Measurements from ENCODE around the gene LY6G6C.

Gene LY6G6C

DNA sequence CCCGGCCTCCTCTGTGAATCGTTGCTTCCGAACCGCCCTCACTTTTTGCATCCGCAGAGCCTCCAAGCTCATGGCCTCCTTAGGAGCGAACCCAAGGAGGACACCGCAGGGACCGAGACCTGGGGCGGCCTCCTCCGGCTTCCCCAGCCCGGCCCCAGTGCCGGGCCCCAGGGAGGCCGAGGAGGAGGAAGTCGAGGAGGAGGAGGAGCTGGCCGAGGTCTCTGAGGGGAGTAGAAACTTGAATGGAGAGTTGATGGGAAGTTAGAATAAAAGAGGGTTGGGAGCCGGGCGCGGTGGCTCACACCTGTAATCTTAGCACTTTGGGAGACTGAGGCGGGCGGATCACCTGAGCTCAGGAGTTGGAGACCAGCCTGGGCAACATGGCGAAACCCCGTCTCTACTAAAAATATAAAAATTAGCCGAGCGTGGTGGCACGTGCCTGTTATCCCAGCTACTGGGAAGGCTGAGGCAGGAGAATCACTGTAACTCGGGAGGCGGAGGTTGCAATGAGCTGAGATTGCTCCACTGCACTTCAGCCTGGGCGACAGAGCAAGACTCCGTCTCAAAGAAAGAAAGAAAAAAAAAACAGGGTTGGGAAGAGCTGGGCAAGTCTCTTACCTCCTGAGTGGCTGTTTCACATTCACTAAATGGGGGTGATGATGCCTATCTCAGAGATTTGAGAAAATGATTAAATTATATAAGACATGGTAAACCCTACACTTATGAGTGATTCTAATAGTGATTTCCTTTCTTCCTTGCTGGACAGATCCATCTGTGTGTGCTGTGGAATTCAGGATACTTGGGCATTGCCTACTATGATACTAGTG, 19.1 kb upstream of the LY6G6C start:
- DNase-seq, result peak; percentile 52

DNA sequence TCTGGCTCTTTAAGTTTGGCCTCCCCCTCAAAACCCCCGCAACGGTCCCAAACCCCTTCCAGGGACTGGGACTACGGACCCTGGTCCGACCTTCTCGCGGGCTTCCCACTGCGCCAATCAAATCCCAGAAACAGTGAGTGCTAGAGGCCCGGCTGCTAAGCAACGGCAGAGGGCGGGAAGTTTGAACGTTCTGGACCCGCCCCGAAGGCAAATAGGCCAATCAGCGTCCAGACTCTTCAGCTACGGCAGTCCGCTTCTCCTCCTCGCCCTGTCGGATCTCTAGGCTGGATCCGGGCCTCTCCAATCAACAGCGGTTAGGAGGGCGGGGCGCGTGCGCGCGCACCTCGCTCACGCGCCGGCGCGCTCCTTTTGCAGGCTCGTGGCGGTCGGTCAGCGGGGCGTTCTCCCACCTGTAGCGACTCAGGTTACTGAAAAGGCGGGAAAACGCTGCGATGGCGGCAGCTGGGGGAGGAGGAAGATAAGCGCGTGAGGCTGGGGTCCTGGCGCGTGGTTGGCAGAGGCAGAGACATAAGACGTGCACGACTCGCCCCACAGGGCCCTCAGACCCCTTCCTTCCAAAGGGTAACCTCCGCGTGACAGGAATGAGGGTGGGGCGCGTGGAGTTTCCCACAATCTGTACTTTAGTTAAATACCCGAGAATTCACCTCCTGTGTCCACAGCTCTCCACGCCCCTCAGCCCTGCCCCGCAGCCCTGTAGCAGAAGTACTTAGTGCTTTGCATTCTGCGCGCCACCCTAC, 18.3 kb upstream of the LY6G6C start, which contains the start of gene MSH5:
Gene MSH5 (plus strand): TSS at position 367 of the 758 bp plus-strand sequence. CDS start 462 bp downstream, outside the sequence.
- peak; percentile 99 for DNase-seq

DNA sequence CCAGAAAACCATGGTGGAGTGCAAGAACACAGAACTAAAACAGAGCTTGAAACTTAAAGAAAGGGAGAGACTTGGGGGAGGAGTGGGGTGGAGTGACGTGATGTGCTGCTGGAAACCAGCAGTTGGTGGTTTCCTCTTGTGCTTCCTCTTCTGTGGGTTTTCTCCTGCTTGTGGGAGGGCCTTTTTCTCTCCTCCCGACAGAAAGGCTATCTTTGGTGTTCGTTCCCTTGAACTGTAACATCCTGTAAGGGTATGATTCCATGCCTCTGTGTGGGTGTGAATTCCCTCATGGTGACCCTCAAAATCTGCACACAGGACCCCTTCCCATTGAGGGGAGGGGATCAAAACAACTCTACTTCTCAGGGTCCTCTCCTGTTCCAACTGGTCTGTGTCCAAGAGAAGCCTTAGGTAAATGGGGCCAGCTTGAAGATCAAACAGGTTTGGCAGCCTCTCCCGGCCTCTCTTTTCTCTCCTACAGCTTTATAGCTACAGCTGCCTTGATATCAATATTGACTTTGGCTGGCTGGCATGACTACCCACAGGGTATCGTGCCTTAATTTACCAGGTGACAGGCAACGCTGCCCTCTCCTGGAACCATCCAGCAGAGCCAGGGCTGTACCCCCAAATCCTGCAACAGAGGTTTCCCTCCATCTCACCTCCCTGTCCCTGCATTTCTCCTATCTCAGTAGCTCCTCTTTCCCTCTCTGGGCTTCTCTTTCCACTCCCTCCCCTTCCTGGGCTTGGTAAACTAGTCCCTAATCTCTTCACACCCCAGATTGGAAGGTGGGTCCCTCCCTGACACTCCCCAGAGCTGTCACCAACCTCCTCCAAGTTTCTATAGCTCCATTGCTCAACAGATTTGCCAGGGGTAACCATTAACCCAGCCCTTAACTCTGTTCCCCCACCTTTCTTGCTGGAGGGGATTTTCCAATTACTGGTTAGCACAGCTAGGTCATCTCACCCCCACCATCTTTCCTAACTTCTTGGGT, 16.7 kb upstream of the LY6G6C start:
- DNase-seq, result peak; percentile 93

DNA sequence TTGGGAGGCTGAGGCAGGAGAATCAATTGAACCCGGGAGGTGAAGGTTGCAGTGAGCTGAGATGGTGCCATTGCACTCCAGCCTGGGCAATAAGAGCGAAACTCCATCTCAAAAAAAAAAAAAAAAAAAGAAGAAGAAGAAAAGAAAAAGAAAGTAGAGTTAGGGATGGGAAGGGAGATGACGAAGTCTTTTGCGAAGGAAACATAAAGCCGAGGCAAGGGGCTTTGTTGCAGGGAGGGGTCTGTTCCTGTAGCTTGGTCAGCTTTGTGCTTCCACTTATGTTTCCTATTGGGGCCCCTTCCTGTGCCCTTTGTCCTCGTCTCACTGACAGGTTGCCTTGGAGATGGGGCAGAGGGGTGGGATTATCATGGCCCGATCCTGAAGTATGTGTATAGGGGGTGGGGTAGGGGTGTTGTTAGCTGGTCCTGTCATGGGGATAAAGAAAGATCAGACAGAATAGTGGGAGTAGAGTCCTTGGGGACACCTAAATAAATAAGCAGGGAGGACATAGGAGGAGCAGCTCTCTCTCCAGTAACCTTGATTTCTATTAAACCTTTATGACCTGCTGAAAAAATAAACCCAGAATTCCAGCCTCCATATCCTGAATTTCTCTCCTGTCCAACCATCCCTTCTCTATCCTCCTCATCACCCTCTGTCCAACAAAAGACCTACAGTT, 15.9 kb upstream of the LY6G6C start:
- peak; percentile 88 for DNase-seq

DNA sequence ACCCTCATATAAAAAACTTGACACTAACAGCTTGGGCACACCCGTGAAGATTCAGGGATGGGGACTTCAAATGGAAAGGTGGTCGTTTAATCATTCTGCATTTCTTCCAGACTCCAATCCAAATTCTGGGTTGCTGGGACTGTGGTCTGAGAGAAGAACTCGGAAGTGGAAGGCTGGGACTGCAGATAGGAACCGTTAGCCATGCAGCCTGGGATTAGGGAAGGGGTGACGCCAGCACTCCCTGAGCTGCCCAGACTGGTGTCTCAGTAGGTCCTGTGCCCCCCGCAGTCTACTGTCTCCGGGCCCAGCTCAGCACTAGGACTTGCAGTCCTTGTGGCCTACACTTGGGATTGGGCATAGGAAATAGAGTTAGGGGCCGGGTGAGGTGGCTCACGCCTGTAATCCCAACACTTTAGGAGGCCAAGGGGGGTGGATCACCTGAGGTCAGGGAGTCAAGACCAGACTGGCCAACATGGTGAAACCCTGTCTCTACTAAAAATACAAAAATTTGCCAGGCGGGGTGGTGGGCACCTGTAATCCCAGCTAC, 15.3 kb upstream of the LY6G6C start:
- no peak for DNase-seq

DNA sequence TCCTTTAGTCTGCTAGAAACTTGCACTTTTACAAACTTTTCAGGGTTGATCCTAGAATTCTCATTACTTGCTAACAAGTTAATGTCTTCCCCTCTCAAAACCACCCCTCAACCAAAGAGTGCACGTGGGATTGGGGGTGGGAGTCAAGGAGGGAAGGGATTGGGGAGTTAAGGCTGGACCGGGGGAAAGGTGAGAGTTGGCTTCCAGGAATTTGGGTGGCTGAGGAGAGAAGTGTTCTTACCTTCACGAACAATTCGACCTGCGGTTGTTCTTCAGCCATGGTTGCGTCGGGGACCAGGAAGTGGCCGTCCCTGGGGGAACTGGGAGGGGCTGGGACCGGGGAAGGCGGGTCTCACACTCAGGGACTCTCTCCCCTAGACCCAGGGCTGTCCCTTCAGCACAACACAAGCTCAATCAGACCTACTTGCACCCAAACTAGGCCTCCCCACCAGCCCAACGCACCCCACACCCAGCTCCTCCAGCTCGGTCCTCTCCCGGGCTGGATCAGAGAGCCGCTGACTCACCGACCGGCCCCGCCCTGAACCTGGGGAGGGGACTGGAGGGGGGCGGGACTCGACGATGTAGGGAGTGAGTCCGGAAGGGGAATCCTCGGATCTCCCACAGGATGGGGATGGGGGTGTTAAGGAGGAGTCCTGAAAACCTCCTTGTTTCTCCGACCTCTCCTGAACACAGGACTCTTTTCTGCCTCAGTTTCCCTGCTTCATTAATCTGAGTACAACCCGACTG, 14.6 kb upstream of the LY6G6C start, which contains the start of gene CLIC1:
Gene CLIC1 (minus strand): TSS at position 510 of the 747 bp plus-strand sequence. CDS start 230 bp downstream, at position 280.
- DNase-seq, result peak; percentile 84

DNA sequence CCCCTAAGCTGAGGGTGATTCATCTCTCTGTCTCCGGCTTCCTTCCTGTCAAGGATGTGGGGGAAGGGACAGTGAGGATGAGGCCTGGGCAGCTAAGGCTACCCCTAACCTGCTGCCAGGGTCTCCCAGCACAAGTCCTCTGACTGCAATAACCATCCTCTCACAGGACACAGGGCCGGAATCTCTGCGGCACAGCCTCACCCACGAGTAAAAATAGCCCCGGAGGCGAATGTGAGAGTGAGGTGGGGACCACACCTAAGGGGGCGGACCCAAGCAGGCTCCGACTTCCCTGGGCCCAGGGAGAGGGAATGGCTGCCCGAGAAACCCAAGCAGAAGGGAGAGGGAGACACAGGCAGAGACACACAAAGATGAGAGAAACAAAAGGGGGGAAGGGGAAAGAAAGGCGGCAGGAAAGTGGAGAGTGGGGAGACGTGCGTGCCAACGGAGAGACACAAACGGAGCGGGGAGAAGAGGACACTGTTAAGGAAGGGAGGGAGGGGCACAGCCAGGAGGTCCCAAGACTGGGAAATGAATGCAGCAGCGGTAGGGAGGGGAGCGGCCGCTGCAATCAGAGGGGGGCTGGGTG, 13.4 kb upstream of the LY6G6C start:
- peak; percentile 72 for DNase-seq

DNA sequence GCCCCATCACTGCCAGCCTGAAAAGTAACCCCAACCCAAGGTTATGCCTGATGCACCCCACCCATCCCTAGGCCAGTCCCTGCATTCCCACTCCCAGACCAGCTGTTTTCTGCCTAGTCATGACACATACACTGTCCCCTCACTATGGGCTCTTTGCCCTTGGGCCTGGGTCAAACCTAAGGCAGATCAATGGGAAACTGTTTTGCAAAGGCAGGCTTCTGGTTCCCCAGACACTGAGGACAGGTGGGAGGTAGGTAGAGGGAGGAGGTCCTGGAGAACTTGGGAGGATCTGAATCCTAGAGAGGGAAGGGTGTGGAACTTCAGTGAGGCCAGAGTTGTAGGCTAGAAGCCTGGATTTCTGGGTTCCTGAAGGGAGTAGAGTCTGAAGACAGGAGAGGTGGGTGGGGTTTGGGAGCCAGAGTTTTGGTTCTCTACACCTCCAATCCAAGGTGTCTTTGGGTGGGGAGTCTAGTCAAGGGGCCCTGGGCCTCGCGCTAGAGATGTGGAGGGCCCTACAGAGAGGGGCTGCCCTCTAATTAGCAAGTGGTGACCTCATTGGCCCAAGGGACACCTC, 12.8 kb upstream of the LY6G6C start:
- no peak for DNase-seq

DNA sequence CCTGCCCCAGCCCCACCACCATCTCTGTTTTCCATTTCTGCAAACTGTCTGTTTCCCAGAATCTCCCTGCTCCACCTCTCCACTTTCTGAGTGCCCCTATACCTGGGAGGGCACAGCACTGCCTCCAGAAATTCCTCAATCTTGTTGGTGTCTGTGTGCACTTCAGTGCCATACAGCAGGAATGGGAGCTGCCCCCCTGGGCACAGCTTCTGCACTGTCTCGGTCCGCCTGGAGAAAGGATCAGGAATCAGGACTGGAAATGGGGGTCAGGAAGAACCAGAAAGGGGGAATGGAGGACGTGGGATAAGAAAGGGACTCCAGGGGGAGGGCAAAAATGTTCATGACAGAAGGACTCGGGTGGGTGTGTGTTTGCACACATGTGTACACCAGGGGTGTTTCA, 12.2 kb upstream of the LY6G6C start:
- DNase-seq, result no peak

DNA sequence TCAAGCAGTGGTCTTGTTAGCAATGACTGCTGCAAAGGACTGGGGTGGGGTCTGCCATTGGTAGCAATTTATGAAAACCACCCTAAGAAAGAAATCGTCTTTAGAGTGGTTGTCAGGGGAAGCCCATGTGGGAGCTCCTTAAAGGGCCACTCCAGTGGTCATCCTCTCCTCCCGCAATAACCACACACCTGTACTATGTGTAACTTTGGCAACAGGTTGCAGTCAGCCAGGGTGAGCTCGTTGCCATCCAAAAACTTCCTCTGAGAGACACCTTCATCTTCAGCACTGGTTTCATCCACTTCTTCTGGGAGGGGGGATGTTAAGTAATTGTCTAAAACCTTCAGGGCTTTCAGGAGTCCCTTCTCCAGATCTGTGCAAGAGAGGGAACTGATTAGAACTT, 10.5 kb upstream of the LY6G6C start:
- DNase-seq, result no peak

DNA sequence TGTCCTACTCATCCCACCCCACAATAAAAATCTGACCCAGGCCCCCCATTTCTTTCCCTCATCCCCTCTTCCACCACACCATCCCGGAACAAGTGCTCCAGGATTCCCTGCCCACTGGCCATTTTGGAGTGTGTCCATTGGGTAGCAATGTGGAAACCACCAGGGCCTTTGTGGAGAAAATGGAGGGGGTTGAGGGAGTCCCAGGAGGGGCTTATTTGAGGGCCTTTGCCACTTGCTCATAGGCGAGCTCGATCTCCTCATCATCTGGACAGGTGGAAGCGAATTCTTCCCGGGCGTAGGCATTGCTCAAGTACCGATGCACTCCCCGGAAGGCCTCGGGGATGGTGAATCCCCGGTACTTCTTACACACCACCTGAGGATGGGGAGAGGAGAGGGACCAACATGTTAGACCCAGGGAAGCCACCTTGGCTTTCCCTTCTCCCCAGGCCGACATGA, 9.1 kb upstream of the LY6G6C start:
- DNase-seq, result no peak

DNA sequence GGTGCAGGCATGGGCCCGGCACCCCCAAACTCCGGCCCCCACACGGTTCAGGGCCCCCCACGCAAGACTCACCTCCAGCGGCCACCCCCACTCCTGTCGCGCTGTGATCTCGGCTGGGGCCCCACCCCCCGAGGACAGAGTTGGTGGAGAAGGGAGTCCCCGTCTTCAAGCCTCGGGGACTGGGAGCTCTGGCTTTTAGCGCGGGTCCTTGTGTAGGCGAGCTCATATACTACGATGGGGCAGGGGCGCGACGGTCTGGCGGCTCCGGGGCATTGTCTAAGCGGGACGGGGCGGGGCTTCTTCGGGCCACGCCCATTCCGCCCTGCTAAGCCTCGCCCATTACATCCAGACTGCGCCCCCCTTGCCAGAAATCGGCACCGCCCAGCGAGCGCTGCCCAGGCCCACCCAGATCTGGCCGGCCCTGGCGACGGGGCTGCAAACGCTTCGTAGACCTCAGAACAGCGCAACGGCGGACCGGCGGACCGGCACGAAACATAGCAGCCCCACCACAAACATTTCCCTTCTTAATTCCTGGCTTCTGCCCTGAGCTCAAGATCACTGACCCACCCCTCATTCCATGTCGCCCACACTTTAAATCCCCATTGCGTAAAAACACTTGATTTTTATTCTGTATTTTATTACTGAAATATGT, 8.6 kb upstream of the LY6G6C start:
- peak; percentile 82 for DNase-seq

DNA sequence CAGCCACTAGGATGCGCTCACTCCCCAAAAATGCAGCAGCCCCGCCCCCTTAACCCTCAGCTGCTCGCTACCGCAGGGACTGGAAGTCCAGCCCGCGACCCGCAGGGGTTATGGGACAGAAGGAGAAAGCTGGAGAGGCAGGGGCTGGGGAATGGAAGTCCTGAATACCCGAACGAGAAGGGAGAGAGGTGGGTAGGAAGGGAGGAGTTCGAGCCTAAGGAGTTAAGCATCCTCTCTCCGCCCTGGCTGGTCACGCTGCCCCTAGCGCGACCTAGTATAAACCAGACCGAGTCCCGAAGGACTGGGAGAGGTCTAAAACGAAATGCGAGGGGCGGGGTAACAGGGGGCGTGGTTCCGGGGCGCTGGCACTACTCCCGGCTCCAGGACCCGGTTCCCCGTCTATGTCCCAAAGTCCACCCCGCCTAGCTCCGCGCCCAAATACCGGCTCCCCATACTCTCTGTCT, 8.0 kb upstream of the LY6G6C start:
- peak; percentile 78 for DNase-seq

DNA sequence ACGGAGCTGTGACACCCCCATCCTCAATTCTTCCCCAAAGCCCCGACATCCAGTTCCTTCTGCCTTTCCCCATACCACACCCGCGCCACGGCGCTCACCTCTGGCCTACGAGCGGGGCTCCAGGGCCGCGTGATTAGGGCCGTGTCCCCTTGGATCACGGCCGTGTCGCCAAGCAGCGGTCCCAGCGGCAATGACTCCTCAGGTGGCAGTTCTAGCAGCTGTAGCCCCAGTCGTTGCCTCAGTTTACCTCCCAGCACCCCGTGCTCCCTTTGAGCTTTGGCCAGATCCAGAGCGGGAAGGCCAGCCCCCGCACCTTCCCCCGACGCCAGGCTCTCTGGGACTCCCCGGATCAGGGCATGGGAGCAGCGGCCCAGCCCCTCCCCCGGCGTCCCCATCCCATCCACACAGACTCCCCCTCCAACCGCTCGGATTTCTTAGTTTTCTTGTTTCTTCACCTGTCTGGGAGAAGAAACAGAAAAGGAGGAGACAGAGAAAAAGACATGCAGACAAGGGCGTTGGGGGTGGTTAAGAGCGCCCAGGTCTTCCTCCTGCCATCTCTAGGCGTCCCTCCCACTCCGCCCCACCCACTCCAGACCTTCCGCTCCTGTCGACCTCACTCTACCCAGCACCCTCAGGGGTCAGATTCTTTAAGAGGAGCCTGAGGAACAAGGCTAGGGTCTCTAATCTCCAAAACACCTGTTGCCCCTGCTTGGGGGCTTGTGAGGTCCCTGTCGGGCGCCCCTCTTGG, 7.4 kb upstream of the LY6G6C start, which contains the start of gene DDAH2:
Gene DDAH2 (minus strand): TSS at position 533 of the 748 bp plus-strand sequence. CDS start 138 bp downstream, at position 395.
- DNase-seq, result no peak

DNA sequence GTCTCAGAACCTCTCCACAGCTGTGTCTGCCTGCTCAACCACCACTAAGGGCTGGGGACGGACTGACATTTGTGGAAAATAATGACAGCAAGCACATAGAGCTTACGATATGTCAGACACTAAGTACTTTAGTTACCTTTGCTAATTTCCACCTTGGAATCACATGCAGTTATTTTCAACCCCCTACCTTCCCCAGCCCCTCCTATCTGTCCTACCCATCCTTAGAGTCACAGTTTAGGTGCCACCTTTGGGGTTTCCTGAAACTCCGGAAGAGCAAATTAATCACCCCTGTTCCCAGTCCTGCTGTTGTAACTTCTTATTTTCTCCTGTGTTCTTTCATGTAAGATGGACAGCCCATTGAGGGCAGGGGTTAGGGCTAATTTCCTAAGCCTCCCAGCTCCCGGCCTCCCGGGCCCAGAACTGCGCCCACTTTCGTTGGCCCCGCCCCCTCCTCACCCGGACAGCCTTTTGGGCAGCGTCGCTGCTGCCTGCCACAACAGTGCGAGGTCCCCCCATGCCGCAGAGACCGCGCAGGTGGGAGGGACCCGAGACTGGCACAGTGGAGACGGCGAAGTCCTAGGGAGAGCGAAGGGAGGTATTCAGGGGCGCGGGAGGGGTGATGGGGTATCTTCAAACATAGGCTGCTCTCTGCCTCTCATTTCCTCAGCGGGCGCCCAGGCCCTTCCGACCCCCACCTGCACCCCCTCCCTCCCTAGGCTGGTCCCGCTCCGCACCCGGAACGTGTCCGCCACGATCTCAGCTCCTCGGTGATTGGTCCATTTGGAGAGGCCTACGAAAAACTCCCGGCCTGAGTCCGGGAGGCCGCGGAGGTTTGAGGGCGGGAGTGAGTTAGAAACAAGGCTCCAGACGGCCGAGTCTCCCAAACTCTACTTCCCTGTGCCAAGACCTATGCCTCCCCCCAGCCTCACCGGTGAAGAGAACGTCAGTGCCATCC, 6.4 kb upstream of the LY6G6C start:
- DNase-seq, result no peak

DNA sequence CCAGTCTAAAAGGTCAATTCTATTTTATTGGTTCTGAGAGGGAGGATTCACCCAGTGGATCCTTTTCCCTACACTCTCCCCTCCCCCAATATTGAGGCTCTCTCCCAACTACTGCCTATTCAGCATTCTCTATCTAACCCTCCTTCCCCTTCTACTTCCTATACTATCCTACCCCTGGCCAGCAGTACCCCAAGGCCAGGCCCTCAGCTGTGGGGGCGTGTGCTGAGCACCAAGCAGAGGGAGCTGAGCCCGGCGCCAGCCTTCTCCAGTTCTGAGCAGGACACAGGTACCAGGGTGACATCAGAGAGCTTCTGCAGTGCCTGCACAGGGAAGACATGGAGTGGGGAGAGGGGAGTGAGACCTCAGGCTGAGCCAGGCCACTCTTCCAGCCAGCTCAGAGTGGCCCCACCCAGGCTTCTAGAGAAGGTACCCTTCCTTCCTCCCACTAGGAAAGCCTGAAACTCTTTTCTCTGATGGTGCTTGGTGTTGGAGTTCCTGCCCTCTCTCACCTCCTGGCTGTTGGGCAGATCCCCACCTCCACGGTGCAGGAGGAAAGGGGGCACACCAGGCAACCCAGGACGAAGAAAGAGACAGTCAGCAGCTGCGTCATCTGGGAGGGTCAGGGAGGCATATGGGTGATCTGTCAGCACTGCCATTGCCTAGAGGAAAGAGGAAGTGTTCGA, 5.6 kb upstream of the LY6G6C start:
- peak; percentile 70 for DNase-seq

Data from GDM1 (cell line).